NCI-H2196 (cell line): Measurements from ENCODE around the gene IFIT1B.
"Not testable (repeated sequence)": the region's sequence is repeated elsewhere in the genome, so short reads cannot be mapped to it uniquely, and the experiment has no call there.

Experiments used
- DNase-seq: peaks from one replicate; lab custom pipeline; 2025; ENCODE audit not compliant: unreplicated experiment; lab: John Stamatoyannopoulos, UW

IFIT1B gene

GRCh38 chr10:89377705-89378637 lies at the start of gene IFIT1B:
Gene IFIT1B, plus strand, starts transcription at chr10:89378056. Its CDS starts 80 bp downstream, at chr10:89378136.
- no peak for DNase-seq

- no peak for DNase-seq
Observed at GRCh38 chr10:89329151-89329550, 48.7 kb upstream of the IFIT1B start.

- DNase-seq, result not testable (repeated sequence)
Observed at GRCh38 chr10:89330014-89330413, 47.8 kb upstream of the IFIT1B start.

GRCh38 chr10:89330537-89331212 lies 47.2 kb upstream of the IFIT1B start:
- DNase-seq, result no peak

- not testable (repeated sequence) for DNase-seq
Observed at GRCh38 chr10:89331487-89332122, 46.3 kb upstream of the IFIT1B start.

GRCh38 chr10:89332123-89332633 lies 45.7 kb upstream of the IFIT1B start:
- no peak for DNase-seq

GRCh38 chr10:89335226-89335625 lies 42.6 kb upstream of the IFIT1B start:
- no peak for DNase-seq

GRCh38 chr10:89336241-89336640 lies 41.6 kb upstream of the IFIT1B start:
- no peak for DNase-seq

GRCh38 chr10:89337484-89337883 lies 40.4 kb upstream of the IFIT1B start:
- DNase-seq, result no peak

GRCh38 chr10:89338713-89339112 lies 39.1 kb upstream of the IFIT1B start:
- no peak for DNase-seq

- DNase-seq, result no peak
Observed at GRCh38 chr10:89339875-89340274, 38.0 kb upstream of the IFIT1B start.

GRCh38 chr10:89341649-89342048 lies 36.2 kb upstream of the IFIT1B start:
- DNase-seq, result no peak

GRCh38 chr10:89342206-89342958 lies 35.5 kb upstream of the IFIT1B start:
- DNase-seq, result no peak

- DNase-seq, result no peak
Observed at GRCh38 chr10:89343089-89343767, 34.6 kb upstream of the IFIT1B start.

GRCh38 chr10:89344156-89344555 lies 33.7 kb upstream of the IFIT1B start:
- no peak for DNase-seq

- DNase-seq, result no peak
Observed at GRCh38 chr10:89345367-89346000, 32.4 kb upstream of the IFIT1B start.

- DNase-seq, result no peak
Observed at GRCh38 chr10:89346405-89347254, 31.2 kb upstream of the IFIT1B start.

- DNase-seq, result no peak
Observed at GRCh38 chr10:89347701-89348457, 30.0 kb upstream of the IFIT1B start.
